Measurements from ENCODE around the gene ZMAT5.
"Not testable (repeated sequence)": the region's sequence is repeated elsewhere in the genome, so short reads cannot be mapped to it uniquely, and the experiment has no call there.

Gene ZMAT5

DNA sequence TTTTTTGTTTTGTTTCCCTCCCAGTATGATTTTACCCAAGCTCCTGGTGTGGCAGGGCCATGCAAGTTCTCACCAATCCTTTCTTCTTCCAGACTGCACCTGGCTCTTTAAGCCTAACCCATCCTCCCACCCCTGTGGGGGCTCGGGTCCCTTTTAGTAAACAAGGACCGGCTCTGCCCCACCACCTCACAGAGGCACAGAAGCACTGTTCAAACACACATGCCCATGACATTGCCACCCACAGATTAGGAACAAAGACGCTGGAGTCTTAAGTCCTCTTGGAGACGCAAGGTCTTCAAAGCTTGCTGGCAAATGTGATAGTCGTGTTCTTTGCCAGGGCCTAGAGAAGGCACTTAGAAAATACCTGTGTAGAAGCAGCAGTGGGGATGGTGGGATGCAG is 19.2 kb upstream of the ZMAT5 start:
- no peak for ATAC-seq
- DNase-seq = no peak

GRCh38 chr22:29784451-29785361 is 17.9 kb upstream of the ZMAT5 start:
- DNase-seq = no peak
- ATAC-seq = no peak

DNA sequence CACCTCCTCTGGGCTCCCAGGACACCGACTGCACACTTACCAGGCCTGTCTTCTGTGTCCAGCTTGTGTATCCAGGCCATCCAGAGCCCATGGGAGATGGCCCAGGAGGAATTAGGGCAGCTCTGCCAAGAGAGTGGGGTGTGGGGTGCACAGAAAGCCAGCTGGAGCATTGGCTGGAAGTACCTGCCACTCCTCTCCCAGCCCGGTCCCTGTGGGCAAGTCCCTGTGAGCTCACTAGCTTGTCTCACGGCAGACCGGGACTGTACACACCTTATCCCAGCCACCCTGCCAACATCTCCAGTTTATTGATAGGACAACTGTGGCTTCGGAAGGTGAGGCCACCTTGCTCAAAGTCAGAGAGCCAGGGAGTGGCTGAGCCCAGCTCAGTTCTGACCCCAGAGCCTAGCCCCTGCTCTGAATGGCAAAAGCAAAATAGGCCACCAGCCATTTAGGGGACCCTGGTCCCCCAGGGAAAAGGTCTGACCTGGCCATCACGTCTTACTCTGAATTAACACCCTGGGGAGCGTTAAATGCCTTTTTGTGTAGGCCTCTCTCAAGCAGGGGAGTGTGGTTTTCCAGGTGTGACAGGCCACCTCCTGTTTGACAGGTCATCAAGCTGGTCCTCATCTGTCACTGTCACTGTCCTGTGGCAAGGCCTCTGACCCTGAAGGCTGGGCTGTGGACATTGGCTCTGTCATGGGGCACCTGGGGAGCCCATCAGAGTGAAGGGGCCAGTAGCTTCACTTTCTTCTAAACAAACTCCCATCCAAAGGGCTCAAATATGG is 15.4 kb upstream of the ZMAT5 start:
- DNase-seq (no peak), ATAC-seq (no peak)

- no peak for DNase-seq
- no peak for ATAC-seq
These were observed 14.2 kb upstream of the ZMAT5 start for GRCh38 chr22:29780748-29781676.

DNA sequence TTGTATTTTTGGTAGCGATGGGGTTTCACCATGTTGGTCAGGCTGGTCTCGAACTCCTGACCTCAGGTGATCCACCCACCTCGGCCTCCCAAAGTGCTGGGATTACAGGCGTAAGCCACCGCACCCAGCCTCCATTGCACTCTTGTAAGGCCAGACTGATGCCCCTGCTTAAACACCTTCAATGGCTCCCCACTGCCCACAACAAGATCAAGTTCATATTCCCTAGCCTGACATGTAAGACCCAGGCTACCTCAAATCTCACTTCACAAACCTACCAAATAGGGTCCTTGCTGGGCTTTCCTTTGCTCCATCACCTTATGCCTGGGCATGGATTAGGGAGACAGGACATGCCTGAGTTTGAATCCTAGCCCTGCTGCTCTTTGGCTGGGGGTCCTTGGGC is 13.4 kb upstream of the ZMAT5 start:
- ATAC-seq = no peak
- DNase-seq = no peak

GRCh38 chr22:29773233-29773632 is 6.4 kb upstream of the ZMAT5 start:
- DNase-seq = no peak

GRCh38 chr22:29772170-29772641 is 5.4 kb upstream of the ZMAT5 start:
- DNase-seq = no peak
- ATAC-seq = no peak

More at GRCh38 chr22:29773233-29773632, 6.4 kb upstream of the ZMAT5 start:
- no peak for ATAC-seq

- ATAC-seq (no peak), DNase-seq (no peak)
These were observed 3.0 kb upstream of the ZMAT5 start for GRCh38 chr22:29769723-29770321.

DNA sequence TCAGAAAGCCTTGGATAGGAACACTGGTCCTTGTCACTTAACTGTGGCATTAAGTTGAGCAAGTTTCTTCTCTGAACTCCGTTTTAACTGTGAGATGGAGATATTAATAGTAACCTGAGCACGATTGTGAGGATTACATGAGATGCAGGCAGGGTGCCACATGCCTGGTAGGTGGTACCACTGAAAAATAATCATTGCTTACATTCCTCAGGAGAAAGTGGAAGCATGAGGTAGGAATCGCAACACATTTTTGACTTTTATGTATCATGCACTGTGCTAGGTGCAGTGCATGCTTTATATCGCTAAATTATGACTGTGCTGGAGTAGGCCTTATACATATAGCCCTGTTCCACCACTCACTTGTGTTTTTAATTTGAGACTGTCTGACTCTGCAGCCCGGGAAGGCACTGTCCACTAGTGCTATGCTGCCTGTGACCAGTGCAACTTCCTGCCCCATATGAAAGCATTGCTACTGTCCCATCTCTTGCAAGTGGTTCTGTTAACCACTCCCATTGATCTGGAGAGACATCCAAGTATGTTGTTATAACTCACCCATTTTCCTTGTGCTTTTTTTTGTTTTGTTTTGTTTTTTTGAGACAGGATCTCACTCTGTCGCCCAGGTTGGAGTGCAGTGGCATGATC is 1.4 kb upstream of the ZMAT5 start:
- DNase-seq = no peak
- ATAC-seq = no peak

- DNase-seq (peak; percentile 94), ATAC-seq (peak; percentile 80)
These were observed 604 bp upstream of the ZMAT5 start, which contains the start of gene UQCR10 for GRCh38 chr22:29767171-29768051. UQCR10 (plus strand) TSS chr22:29767369; CDS start chr22:29767399, 30 bp downstream.

- DNase-seq (peak; percentile 33), ATAC-seq (peak; percentile 11)
These were observed 739 bp downstream of the ZMAT5 start for GRCh38 chr22:29765905-29766631.

DNA sequence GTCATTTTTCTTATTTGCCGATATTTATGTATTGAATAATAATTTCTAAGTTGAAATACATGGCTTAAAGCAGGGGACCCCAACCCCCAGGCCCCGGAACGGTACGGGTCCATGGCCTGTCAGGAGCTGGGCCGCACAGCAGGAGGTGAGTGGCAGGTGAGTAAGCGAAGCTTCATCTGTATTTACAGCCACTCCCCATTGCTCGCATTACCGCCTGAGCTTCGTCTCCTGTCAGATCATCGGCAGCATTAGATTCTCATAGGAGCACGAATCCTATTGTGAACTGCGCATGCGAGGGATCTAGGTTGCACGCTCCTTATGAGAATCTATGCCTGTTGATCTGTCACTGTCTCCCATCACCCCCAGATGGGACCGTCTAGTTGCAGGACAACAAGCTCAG is 4.5 kb downstream of the ZMAT5 start:
- ATAC-seq (no peak), DNase-seq (no peak)

DNA sequence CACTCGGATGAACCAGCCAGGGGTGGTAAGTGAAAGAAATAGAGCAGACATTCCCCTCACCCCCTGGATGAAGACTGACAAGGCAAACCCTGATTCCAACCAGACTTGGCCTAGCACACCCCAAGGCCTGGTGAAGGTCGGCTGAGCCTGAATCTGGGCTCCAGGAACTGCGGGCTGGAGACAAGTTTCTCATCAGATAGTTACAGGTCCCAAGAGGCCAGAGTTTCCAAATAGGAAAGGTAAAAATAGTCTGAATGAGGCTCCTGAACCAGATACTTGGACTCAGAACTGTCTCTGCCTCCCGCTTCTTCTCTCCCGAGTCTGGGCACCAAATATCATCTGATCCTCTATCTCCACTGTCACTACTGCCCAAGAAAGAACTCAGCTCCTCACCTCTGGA is 7.8 kb downstream of the ZMAT5 start:
- ATAC-seq (no peak), DNase-seq (no peak)

- no peak for ATAC-seq
These were observed 8.7 kb downstream of the ZMAT5 start for GRCh38 chr22:29758068-29758622.

DNA sequence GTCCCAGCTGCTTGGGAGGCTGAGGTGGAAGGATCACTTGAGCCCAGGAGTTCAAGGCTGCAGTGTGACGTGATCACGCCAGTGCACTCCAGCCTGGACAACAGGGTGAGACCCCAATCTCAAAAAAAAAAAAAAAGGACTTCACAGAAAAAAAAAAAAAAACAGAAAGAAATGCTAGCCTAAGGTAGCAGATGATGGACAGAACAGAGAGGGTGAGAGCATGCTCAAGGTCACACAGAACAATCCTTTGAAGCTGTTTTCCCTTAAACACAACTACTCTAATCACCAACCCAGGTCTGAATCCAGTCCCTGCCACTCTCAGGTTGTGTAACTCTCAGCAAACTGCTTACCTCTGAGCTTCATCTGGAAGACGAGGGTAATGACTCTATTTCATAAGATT is 9.7 kb downstream of the ZMAT5 start:
- no peak for DNase-seq
- no peak for ATAC-seq

More at GRCh38 chr22:29758068-29758622, 8.7 kb downstream of the ZMAT5 start:
- DNase-seq = no peak

DNA sequence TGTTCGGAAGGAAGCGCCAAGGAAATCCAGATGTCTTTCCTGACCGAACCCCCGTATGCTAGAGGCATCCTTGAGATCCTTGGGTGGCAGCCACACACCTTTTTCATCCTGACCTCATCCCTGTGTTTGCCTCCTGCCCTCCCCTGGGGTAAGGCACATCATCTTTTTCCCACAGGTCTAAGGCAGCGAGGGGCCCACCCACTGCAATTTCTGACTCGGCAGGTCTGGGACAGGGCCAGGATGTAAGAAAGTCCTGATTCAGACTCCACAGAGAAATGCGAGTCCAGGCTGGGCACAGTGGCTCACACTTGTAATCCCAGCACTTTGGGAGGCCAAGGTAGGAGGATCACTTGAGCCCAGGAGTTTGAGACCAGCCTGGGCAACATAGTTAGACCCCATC is 10.5 kb downstream of the ZMAT5 start:
- ATAC-seq (no peak), DNase-seq (no peak)

- ATAC-seq (no peak), DNase-seq (no peak)
These were observed 10.9 kb downstream of the ZMAT5 start for GRCh38 chr22:29755889-29756288.

- ATAC-seq, DNase-seq: not testable (repeated sequence)
These were observed 12.0 kb downstream of the ZMAT5 start for GRCh38 chr22:29754658-29755395.
